Measurements from ENCODE around the gene DNAH1. TPM values are rescaled to one million over a fixed set of nuclear protein-coding genes. Genes with fewer than 3 reads are reported as not detected.

DNAH1 gene
- polyA plus RNA-seq, 1 donor (not counting 4 experiments of a cell fraction or from before 2014, with no cell fraction given) = 0.33 TPM

DNA sequence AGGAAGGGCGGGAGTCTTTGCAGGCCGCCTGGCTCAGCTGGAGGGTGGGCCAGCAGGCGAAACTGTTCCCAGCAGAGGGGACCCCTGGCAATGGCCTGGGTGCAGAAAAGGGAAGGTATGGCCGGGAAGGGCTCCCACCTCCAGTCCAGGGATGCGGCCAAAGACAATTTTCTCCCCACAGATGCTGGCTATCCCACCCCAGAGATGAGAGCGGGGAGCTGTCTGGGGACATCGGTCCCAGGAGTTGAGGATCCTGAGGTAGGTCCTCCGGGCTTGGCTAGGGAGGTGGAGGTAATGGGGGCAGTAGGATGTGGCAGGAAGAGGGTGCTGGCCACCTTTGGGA is 127.1 kb downstream of the DNAH1 start:
- dilution Hi-C loops (cut with MboI; ENCODE audit: extremely low pct_ligation_motif_present, low sequenced_read_pairs) = no loop called here
- TF ChIP-seq EZH2 (IDR thresholded peaks at IDR 0.05; ENCODE audit: low read length) = no peak
- TF ChIP-seq, protein P1, sequence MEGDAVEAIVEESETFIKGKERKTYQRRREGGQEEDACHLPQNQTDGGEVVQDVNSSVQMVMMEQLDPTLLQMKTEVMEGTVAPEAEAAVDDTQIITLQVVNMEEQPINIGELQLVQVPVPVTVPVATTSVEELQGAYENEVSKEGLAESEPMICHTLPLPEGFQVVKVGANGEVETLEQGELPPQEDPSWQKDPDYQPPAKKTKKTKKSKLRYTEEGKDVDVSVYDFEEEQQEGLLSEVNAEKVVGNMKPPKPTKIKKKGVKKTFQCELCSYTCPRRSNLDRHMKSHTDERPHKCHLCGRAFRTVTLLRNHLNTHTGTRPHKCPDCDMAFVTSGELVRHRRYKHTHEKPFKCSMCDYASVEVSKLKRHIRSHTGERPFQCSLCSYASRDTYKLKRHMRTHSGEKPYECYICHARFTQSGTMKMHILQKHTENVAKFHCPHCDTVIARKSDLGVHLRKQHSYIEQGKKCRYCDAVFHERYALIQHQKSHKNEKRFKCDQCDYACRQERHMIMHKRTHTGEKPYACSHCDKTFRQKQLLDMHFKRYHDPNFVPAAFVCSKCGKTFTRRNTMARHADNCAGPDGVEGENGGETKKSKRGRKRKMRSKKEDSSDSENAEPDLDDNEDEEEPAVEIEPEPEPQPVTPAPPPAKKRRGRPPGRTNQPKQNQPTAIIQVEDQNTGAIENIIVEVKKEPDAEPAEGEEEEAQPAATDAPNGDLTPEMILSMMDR (optimal IDR thresholded peaks at IDR 0.05 in 1 of 3, IDR thresholded peaks at IDR 0.05 in 1 of 3, conservative IDR thresholded peaks at IDR 0.05 in 1 of 3; ENCODE audit: extremely low read depth in 1 of 3, insufficient read depth in 2 of 3, low read length in 3 of 3) = no peak
- Histone ChIP-seq H2AFZ (ENCODE audit: control insufficient read depth, low read length) (no peak overlapping the region), H3K9ac (ENCODE audit: control insufficient read depth, extremely low read depth, insufficient read depth, low read length) (no peak overlapping the region), H3K36me3 (ENCODE audit: control insufficient read depth in 2 of 2, extremely low read depth in 1 of 2, insufficient read depth in 2 of 2, low read length in 2 of 2) (no peaks in the 10 kb centered on the region), H3K79me2 (ENCODE audit: control insufficient read depth, insufficient read depth, low read length) (no peaks in the 10 kb centered on the region), H3K27me3 (ENCODE audit: control insufficient read depth, extremely low read depth, insufficient read depth, low read length) (no peaks in the 10 kb centered on the region), H3K4me3 (ENCODE audit: control insufficient read depth in 2 of 3, extremely low read depth in 1 of 3, insufficient read depth in 2 of 3, low read depth in 1 of 3, low read length in 3 of 3) (no peak overlapping the region), H3K4me2 (ENCODE audit: control insufficient read depth, extremely low read depth, insufficient read depth, low read depth, low read length) (no peak overlapping the region), H3K9me1 (ENCODE audit: control insufficient read depth, extremely low read depth, insufficient read depth, low read length) (no peaks in the 10 kb centered on the region), H3K27ac (ENCODE audit: control insufficient read depth, insufficient read depth, low read length) (no peak overlapping the region), H3K4me1 (ENCODE audit: control insufficient read depth, extremely low read depth, insufficient read depth, low read length) (peaks cover under 1% of the 10 kb centered on the region), H3K9me3 (ENCODE audit: control insufficient read depth, low read depth, low read length) (no peaks in the 10 kb centered on the region), H4K20me1 (ENCODE audit: control insufficient read depth, extremely low read depth, insufficient read depth, low read length) (no peaks in the 10 kb centered on the region)
- DNase-seq (ENCODE audit: low read depth, low spot score) = no peak
- no peak for FAIRE-seq

DNA sequence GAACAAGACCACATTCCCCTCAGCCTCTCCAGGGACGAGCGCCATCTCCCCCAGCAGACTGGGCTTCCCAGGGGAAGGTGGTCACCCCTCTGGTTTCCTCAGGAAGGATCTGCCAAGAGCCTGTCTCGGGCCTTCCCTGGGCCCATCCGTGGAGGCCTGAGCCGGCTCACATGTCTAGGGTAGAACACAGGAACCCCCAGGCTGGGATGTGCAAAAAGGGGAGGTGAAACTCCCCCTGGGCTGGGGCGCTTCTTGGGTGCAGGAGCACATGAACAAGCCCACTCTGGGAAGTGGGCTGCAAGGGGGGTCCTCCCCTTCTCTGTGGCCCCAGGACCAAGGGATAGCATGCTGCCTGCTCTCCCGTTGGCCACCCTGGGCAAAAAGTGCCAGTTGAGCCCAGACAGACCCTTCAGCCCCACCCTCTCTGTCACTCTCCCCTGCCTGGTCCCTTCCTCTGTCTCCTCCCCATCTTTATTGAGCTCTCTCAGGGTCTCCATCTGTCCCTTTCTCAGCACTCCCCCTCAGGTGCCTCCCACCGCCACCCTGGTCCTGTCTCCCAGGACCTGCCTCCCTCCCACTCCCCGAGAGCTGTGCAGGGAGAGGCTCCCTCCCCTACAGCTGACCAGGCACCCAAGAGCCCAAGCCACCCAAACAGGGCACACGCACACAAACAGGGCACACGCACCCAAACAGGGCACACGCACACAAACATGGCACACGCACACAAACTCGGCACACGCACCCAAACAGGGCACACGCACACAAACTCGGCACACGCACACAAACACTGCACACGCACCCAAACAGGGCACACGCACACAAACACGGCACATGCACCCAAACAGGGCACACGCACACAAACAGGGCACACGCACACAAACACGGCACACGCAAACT is 127.9 kb downstream of the DNAH1 start:
- H3K9me3 ChIP-seq (ENCODE audit: control insufficient read depth, low read depth, low read length) = no peaks in the 10 kb centered on the region
- H3K4me3 ChIP-seq (ENCODE audit: control insufficient read depth in 2 of 3, extremely low read depth in 1 of 3, insufficient read depth in 2 of 3, low read depth in 1 of 3, low read length in 3 of 3) = no peak overlapping the region
- no peaks in the 10 kb centered on the region for H3K9me1 ChIP-seq (ENCODE audit: control insufficient read depth, extremely low read depth, insufficient read depth, low read length)
- H3K79me2 ChIP-seq (ENCODE audit: control insufficient read depth, insufficient read depth, low read length) = no peaks in the 10 kb centered on the region
- TF ChIP-seq, protein P1 (optimal IDR thresholded peaks at IDR 0.05 in 1 of 3, IDR thresholded peaks at IDR 0.05 in 1 of 3, conservative IDR thresholded peaks at IDR 0.05 in 1 of 3; ENCODE audit: extremely low read depth in 1 of 3, insufficient read depth in 2 of 3, low read length in 3 of 3) = no peak
- no peak for TF ChIP-seq EZH2 (IDR thresholded peaks at IDR 0.05; ENCODE audit: low read length)
- no peak overlapping the region for H3K27ac ChIP-seq (ENCODE audit: control insufficient read depth, insufficient read depth, low read length)
- DNase-seq (ENCODE audit: low read depth, low spot score) (no peak), FAIRE-seq (no peak)
- no peaks in the 10 kb centered on the region for H3K4me1 ChIP-seq (ENCODE audit: control insufficient read depth, extremely low read depth, insufficient read depth, low read length)
- H4K20me1 ChIP-seq (ENCODE audit: control insufficient read depth, extremely low read depth, insufficient read depth, low read length) = no peaks in the 10 kb centered on the region
- no peak overlapping the region for H3K9ac ChIP-seq (ENCODE audit: control insufficient read depth, extremely low read depth, insufficient read depth, low read length)
- H3K4me2 ChIP-seq (ENCODE audit: control insufficient read depth, extremely low read depth, insufficient read depth, low read depth, low read length) = no peak overlapping the region
- dilution Hi-C loops (cut with MboI; ENCODE audit: extremely low pct_ligation_motif_present, low sequenced_read_pairs) = no loop called here
- no peaks in the 10 kb centered on the region for H3K36me3 ChIP-seq (ENCODE audit: control insufficient read depth in 2 of 2, extremely low read depth in 1 of 2, insufficient read depth in 2 of 2, low read length in 2 of 2)
- no peak overlapping the region for H2AFZ ChIP-seq (ENCODE audit: control insufficient read depth, low read length)
- H3K27me3 ChIP-seq (ENCODE audit: control insufficient read depth, extremely low read depth, insufficient read depth, low read length) = no peaks in the 10 kb centered on the region

Measured in keratinocyte (primary cell).